Sigmoid colon (tissue), 7 donors: ENCODE data around the gene RTKN2. TPM values are rescaled to one million over a fixed set of nuclear protein-coding genes. Genes with fewer than 3 reads are reported as not detected.

ENCODE experiments used
- DNase-seq: peaks from one replicate; pipeline ENCODE4 v3.0.0-alpha.2; 2019
- H3K27ac ChIP-seq, 4 donors: fragments of 200-600 bp; sonication (generic); one replicate each; pipeline ENCODE4 v1.5.1; 2016 to 2019; ENCODE audit warnings: mild to moderate bottlenecking in 1 of 4
- H3K27me3 ChIP-seq, 3 donors: fragments of 200-600 bp; sonication (generic); one replicate each; pipeline ENCODE4 v1.5.1; 2019; ENCODE audit warnings: mild to moderate bottlenecking in 1 of 3
- H3K36me3 ChIP-seq, 4 donors: fragments of 200-600 bp; sonication (generic); one replicate each; pipeline ENCODE4 v1.5.1; 2016 to 2019
- H3K4me1 ChIP-seq, 4 donors: fragments of 200-600 bp; sonication (generic); one replicate each; pipeline ENCODE4 v1.5.1; 2017 to 2019
- H3K4me3 ChIP-seq, 4 donors: fragments of 200-600 bp; sonication (generic); one replicate each; pipeline ENCODE4 v1.5.1; 2017 to 2019; ENCODE audit warnings: mild to moderate bottlenecking in 2 of 4, moderate library complexity in 1 of 4
- H3K9me3 ChIP-seq, 4 donors: fragments of 200-600 bp in 3 of 4; sonication (generic) in 3 of 4; one replicate each; pipeline versions ENCODE4 v1.5.1 to v1.6.1; 2013 to 2019
- EP300 ChIP-seq, 4 donors: sonication (generic); formaldehyde crosslinking; IDR thresholded peaks; one replicate each; pipeline ENCODE4 v1.6.1; 2017; ENCODE audit warnings: antibody characterized with exemption in 4 of 4
- POLR2A ChIP-seq, 2 donors: fragments of 450-650 bp; IDR thresholded peaks; one replicate each; pipeline ENCODE4 v1.6.1; 2016; ENCODE audit warnings: antibody characterized with exemption in 2 of 2, mild to moderate bottlenecking in 2 of 2, moderate library complexity in 2 of 2
- POLR2AphosphoS5 ChIP-seq, 4 donors: sonication (generic); formaldehyde crosslinking; IDR thresholded peaks; one replicate each; pipeline ENCODE4 v1.6.1; 2017; ENCODE audit warnings: antibody characterized with exemption in 4 of 4
- whole genome bisulfite sequencing, 2 donors: extraction: QIAGEN DNeasy Blood & Tissue Kit; methylation state at CpG; one replicate each; pipeline ENCODE4 v1.1.7; 2013; 5-methylcytosine and 5-hydroxymethylcytosine counted together
- intact Hi-C: fragments of 100-400 bp; cut with DNase I; formaldehyde crosslinking; loops from one replicate; pipeline ENCODE4 v1.15.1; 2023
- polyA plus RNA-seq, 3 donors: library from polyadenylated mRNA; stranded (reverse); fragments of 200-250 nt; gene quantifications; one replicate each; pipeline ENCODE4 v1.2.3, GENCODE V29; 2013
- total RNA-seq, 4 donors: library from RNA; depleted of rRNA; stranded (reverse); fragments of >200 nt; gene quantifications; one replicate each; pipeline ENCODE4 v1.1.0, GENCODE V29; 2016
- TF ChIP-seq, protein P1 (sequence below), 4 experiments: fragments of 450-650 bp in 3 of 4; fragments of 200-600 bp in 1 of 4; IDR thresholded peaks; one replicate each; pipeline ENCODE4 v1.5.1; 2016 to 2019; ENCODE audit warnings: antibody characterized with exemption in 4 of 4, mild to moderate bottlenecking in 3 of 4, moderate library complexity in 2 of 4
- donor health status: healthy with polysubstance abuse.
- donor health status: Bipolar disorder and iron deficiency.
- donor health status: healthy.

RTKN2 gene
- total and polyA plus RNA-seq, 7 donors = 0.60 to 2.0 (median 1.2) TPM; not detected in 4

DNA sequence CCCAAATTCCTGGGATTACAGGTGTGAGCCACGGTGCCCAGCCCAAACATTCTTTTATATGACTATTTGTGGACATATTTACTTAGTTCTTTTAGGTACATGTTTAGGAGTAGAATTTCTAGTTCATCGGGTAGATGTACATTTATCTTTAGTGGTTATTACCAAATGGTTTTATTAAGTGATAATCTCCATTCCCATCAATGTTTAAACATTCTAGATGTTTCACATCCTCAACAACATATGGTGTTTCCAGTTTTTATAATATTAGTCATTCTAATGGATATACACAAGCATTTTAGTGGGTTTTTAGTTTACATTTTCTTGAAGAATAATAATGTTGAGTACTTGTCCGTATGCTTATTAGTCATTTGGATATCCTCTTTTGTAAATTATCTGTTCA is 131.7 kb downstream of the RTKN2 start:
- WGBS, 2 donors = 76 to 83% methylated on average over 3 of the region's 3 CpGs
- H3K27me3 ChIP-seq = no peaks in the 10 kb centered on the region

DNA sequence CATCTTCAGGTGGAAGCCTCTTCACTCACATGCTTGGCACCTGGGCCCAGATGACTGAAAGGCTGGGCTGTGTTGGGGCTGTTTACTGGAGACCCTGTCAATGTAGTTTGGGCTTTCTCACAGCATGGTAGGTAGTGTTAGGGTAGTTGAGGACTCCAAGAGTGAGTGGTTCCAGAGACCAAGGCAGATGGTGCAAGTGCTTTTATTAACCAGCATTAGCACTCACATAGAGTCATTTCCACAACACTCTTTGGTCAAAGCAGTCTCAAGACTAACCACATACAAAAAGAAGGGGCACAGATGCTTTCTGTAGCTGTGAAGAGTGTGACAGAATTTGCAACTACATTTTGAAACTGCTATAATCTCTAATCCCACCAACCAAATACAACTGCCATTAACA is 135.0 kb downstream of the RTKN2 start:
- Histone ChIP-seq H3K27ac (no peak overlapping the region), H3K36me3 (no peaks in the 10 kb centered on the region), H3K27me3 (no peaks in the 10 kb centered on the region), H3K4me1 (no peaks in the 10 kb centered on the region), H3K9me3 (peaks cover 0 to 3% (median 0%) of the 10 kb centered on the region in 4 donors), H3K4me3 (no peak overlapping the region)
- intact Hi-C loops = no loop called here
- TF ChIP-seq POLR2AphosphoS5 (IDR thresholded peaks at IDR 0.05) (no peak), POLR2A (IDR thresholded peaks at IDR 0.05) (no peak), EP300 (IDR thresholded peaks at IDR 0.05) (no peak)
- TF ChIP-seq, protein P1, sequence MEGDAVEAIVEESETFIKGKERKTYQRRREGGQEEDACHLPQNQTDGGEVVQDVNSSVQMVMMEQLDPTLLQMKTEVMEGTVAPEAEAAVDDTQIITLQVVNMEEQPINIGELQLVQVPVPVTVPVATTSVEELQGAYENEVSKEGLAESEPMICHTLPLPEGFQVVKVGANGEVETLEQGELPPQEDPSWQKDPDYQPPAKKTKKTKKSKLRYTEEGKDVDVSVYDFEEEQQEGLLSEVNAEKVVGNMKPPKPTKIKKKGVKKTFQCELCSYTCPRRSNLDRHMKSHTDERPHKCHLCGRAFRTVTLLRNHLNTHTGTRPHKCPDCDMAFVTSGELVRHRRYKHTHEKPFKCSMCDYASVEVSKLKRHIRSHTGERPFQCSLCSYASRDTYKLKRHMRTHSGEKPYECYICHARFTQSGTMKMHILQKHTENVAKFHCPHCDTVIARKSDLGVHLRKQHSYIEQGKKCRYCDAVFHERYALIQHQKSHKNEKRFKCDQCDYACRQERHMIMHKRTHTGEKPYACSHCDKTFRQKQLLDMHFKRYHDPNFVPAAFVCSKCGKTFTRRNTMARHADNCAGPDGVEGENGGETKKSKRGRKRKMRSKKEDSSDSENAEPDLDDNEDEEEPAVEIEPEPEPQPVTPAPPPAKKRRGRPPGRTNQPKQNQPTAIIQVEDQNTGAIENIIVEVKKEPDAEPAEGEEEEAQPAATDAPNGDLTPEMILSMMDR (IDR thresholded peaks at IDR 0.05) = no peak
- no peak for DNase-seq

More for the DNA sequence above, 131.7 kb downstream of the RTKN2 start:
- intact Hi-C loops = no loop called here
- H3K4me1 ChIP-seq = no peaks in the 10 kb centered on the region
- no peak for DNase-seq
- TF ChIP-seq POLR2A (IDR thresholded peaks at IDR 0.05) (no peak), POLR2AphosphoS5 (IDR thresholded peaks at IDR 0.05) (no peak), EP300 (IDR thresholded peaks at IDR 0.05) (no peak)
- TF ChIP-seq, protein P1 (IDR thresholded peaks at IDR 0.05) = no peak
- no peak overlapping the region for H3K27ac ChIP-seq
- no peaks in the 10 kb centered on the region for H3K9me3 ChIP-seq
- no peak overlapping the region for H3K4me3 ChIP-seq
- H3K36me3 ChIP-seq = no peaks in the 10 kb centered on the region

Other genes starting within 250 kb of the RTKN2 start
- gene ZNF365, start 105.5 kb upstream of the RTKN2 start, total RNA-seq = under 1 TPM in 3 of 4 donors, not detected in 1; 0.36 to 0.82 (median 0.41) TPM
- gene ZNF365, start 105.5 kb upstream of the RTKN2 start, polyA plus RNA-seq = under 1 TPM in 1 of 3 donors, not detected in 2; 0.16 TPM